IMR-90 (cell line): ENCODE results near the gene NUTM2F. TPM values are rescaled to one million over a fixed set of nuclear protein-coding genes. Genes with fewer than 3 reads are reported as not detected.
"Not testable (repeated sequence)": the region's sequence is repeated elsewhere in the genome, so short reads cannot be mapped to it uniquely, and the experiment has no call there.

Source experiments
- ATAC-seq: fragments of 200-7000 bp; cut with Tn5 transposase; 2 replicates; pipeline ENCODE4 v1.9.1; 2020; ENCODE audit warnings: low read depth, mild to moderate bottlenecking, moderate library complexity
- BruUV-seq: library from RNA; stranded (reverse); fragments of 400-500 nt; replicated peaks from 2 replicates; lab custom pipeline; 2021; lab: Mats Ljungman, UMichigan
- CTCF ChIA-PET: fragments of 300-600 bp; formaldehyde crosslinking; extraction: SDS; loops from one replicate; lab custom pipeline; 2021; ENCODE audit warnings: antibody characterized with exemption; lab: Yijun Ruan, JAX
- POLR2A ChIA-PET: fragments of 300-600 bp; sonication (Branson Sonifier 250); formaldehyde crosslinking; loops from one replicate; lab custom pipeline; 2022; ENCODE audit warnings: antibody characterized with exemption; ENCODE audit not compliant: unreplicated experiment; lab: Charles Lee
- DNase-seq: peaks from one replicate; pipeline ENCODE4 v3.0.0; 2013
- H2AFZ ChIP-seq: replicated peaks from 2 replicates; pipeline ENCODE3; 2013; ENCODE audit warnings: low read length, mild to moderate bottlenecking; ENCODE audit not compliant: poor library complexity
- H2AK5ac ChIP-seq: 2 replicates; pipeline ENCODE4 v1.6.1; 2013; ENCODE audit warnings: low read depth, low read length, inconsistent platforms
- H2AK9ac ChIP-seq: replicated peaks from 2 replicates; pipeline ENCODE3; 2013; ENCODE audit warnings: mild to moderate bottlenecking, low read depth, low read length, moderate library complexity; ENCODE audit not compliant: poor library complexity
- H2BK120ac ChIP-seq: 2 replicates; pipeline ENCODE4 v1.6.1; 2013; ENCODE audit warnings: low read depth, low read length, inconsistent platforms
- H2BK15ac ChIP-seq: 3 replicates; pipeline ENCODE4 v1.6.1; 2013; ENCODE audit warnings: low read depth, low read length, inconsistent platforms
- H2BK20ac ChIP-seq: 2 replicates; pipeline ENCODE4 v1.6.1; 2013; ENCODE audit warnings: low read depth, mild to moderate bottlenecking, inconsistent platforms, low read length, moderate library complexity
- H2BK5ac ChIP-seq: 2 replicates; pipeline ENCODE4 v1.6.1; 2013; ENCODE audit warnings: mild to moderate bottlenecking, low read depth, low read length, inconsistent platforms; ENCODE audit not compliant: poor library complexity, severe bottlenecking
- H3K14ac ChIP-seq: replicated peaks from 2 replicates; pipeline ENCODE4 v1.6.1; 2013; ENCODE audit warnings: low read depth, low read length, inconsistent platforms
- H3K18ac ChIP-seq: 2 replicates; pipeline ENCODE4 v1.6.1; 2013; ENCODE audit warnings: low read depth, low read length, control low read depth
- H3K23ac ChIP-seq: 2 replicates; pipeline ENCODE4 v1.6.1; 2013; ENCODE audit warnings: low read depth, low read length, inconsistent platforms
- H3K27ac ChIP-seq: 2 replicates; pipeline ENCODE4 v1.5.1; 2013; ENCODE audit warnings: mild to moderate bottlenecking, control low read depth, low read length; ENCODE audit not compliant: insufficient read depth
- H3K27me3 ChIP-seq: 2 replicates; pipeline ENCODE4 v1.6.1; 2013; ENCODE audit warnings: low read length; ENCODE audit not compliant: control insufficient read depth, insufficient read depth
- H3K36me3 ChIP-seq: 2 replicates; pipeline ENCODE4 v1.6.1; 2013; ENCODE audit warnings: low read length, mixed read lengths; ENCODE audit not compliant: control insufficient read depth, insufficient read depth
- H3K4ac ChIP-seq: 2 replicates; pipeline ENCODE4 v1.6.1; 2013; ENCODE audit warnings: low read depth, low read length, inconsistent platforms
- H3K4me1 ChIP-seq: 2 replicates; pipeline ENCODE4 v1.6.1; 2013; ENCODE audit warnings: low read length, mixed read lengths; ENCODE audit not compliant: control insufficient read depth, insufficient read depth
- H3K4me2 ChIP-seq: 2 replicates; pipeline ENCODE4 v1.6.1; 2013; ENCODE audit warnings: low read depth, mild to moderate bottlenecking, control low read depth, low read length, moderate library complexity
- H3K4me3 ChIP-seq: 2 replicates; pipeline ENCODE4 v1.5.1; 2013; ENCODE audit warnings: low read depth, mild to moderate bottlenecking, control low read depth, low read length, moderate library complexity; ENCODE audit not compliant: insufficient read depth
- H3K56ac ChIP-seq: 2 replicates; pipeline ENCODE4 v1.6.1; 2013; ENCODE audit warnings: low read length, inconsistent platforms; ENCODE audit not compliant: insufficient read depth; ENCODE audit errors: extremely low read depth
- H3K79me1 ChIP-seq, 2 experiments: 2 replicates each; pipeline ENCODE4 v1.6.1; 2013; ENCODE audit warnings: low read length in 2 of 2, inconsistent platforms in 1 of 2, low read depth in 1 of 2
- H3K9ac ChIP-seq: 2 replicates; pipeline ENCODE4 v1.6.1; 2013; ENCODE audit warnings: low read depth, low read length, control low read depth
- H3K9me1 ChIP-seq: 2 replicates; pipeline ENCODE4 v1.6.1; 2013; ENCODE audit warnings: low read length, inconsistent platforms; ENCODE audit not compliant: insufficient read depth
- H3K9me3 ChIP-seq: 2 replicates; pipeline ENCODE4 v1.6.1; 2013; ENCODE audit warnings: low read length; ENCODE audit not compliant: control insufficient read depth, insufficient read depth
- H4K20me1 ChIP-seq: 2 replicates; pipeline ENCODE4 v1.6.1; 2013; ENCODE audit warnings: low read length, inconsistent platforms; ENCODE audit not compliant: insufficient read depth
- H4K5ac ChIP-seq: 2 replicates; pipeline ENCODE4 v1.6.1; 2013; ENCODE audit warnings: mild to moderate bottlenecking, low read depth, low read length, control low read depth
- H4K8ac ChIP-seq, 2 experiments: 2 replicates each; pipeline ENCODE4 v1.6.1; 2013; ENCODE audit warnings: low read depth in 2 of 2, low read length in 2 of 2, control low read depth in 1 of 2, inconsistent platforms in 1 of 2
- H4K91ac ChIP-seq: 2 replicates; pipeline ENCODE4 v1.6.1; 2013; ENCODE audit warnings: low read depth, low read length, inconsistent platforms; ENCODE audit not compliant: insufficient read depth
- whole genome bisulfite sequencing, 2 experiments: methylation state at CpG; one replicate each; pipeline versions ENCODE4 v1.1.5 to v1.1.7; 2013; ENCODE audit warnings: missing lambda C conversion rate in 2 of 2; ENCODE audit not compliant: insufficient read length in 1 of 2; ENCODE audit errors: extremely low coverage in 2 of 2; 5-methylcytosine and 5-hydroxymethylcytosine counted together
- dilution Hi-C: fragments of 300-500 bp; cut with HindIII; formaldehyde crosslinking; loops from one replicate; pipeline ENCODE4 v1.14.3; 2018; ENCODE audit warnings: low sequenced_read_pairs; ENCODE audit not compliant: unreplicated experiment
- in situ Hi-C: fragments of 300-500 bp; cut with MboI; formaldehyde crosslinking; loops from 3 replicates; pipeline ENCODE4 v1.14.3; 2019; ENCODE audit warnings: low sequenced_read_pairs, inconsistent platforms, mixed read lengths
- intact Hi-C: fragments of 100-400 bp; cut with micrococcal nuclease; formaldehyde crosslinking; loops from 2 replicates; pipeline ENCODE4 v1.10.0; 2022
- polyA plus RNA-seq, 3 experiments: library from polyadenylated mRNA; depleted of rRNA; stranded (reverse); fragments of >200 nt; gene quantifications; 2 replicates each; pipeline ENCODE4 v1.2.3, GENCODE V29; 2012; ENCODE audit warnings: low replicate concordance in 1 of 3
- total RNA-seq: library from RNA; depleted of rRNA; stranded (reverse); fragments of >200 nt; gene quantifications from 2 replicates; pipeline ENCODE4 v1.2.3, GENCODE V29; 2012

The NUTM2F gene
- total and polyA plus RNA-seq, 2 of the 4 experiments (the other 2 are of a cell fraction) = not detected

DNA sequence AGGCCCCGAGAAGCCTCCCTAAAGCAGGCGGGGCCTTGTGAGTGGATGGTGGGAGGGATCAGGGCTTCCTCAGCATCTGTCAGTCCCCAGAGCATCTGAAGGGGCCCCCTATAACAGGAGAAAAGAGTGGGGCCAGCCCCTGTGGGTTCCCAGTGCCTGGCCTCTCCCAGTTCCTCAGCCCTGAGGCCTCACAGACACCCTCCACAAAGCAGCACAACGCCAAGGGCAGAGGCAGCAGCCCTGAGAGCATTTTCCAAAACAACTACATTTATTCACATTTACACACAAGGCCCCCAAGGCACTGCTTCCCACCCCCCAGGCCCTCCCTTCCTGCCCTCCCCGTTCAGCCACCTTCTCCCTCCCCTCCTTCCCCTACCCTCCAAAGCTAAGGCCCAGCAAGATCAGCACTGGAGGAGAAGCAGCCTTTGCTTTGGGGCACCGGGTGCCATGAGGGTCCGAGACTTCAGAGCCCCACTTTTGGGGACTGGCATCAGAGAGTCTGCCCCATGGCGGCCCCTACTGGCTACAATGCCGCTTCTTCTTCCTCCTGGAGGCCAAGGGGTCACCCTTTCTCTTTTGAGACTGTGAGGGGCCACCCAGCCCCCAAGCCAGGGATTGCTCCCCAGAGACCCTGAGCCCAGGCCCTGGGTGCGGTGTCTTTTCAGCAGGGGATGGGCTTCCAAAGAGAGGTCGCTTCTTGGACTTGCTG lies 10.3 kb downstream of the NUTM2F start:
- H3K9me1 ChIP-seq, H4K5ac ChIP-seq, CTCF ChIA-PET, H3K4ac ChIP-seq, H3K18ac ChIP-seq, H2BK15ac ChIP-seq, in situ Hi-C loops, H3K14ac ChIP-seq, H3K27me3 ChIP-seq, H2BK20ac ChIP-seq, DNase-seq, H3K23ac ChIP-seq, H3K36me3 ChIP-seq, H3K9me3 ChIP-seq, H3K27ac ChIP-seq, H3K4me2 ChIP-seq, H3K56ac ChIP-seq, H3K4me1 ChIP-seq, H3K9ac ChIP-seq, H4K8ac ChIP-seq, intact Hi-C loops, H2BK5ac ChIP-seq, H2AK5ac ChIP-seq, H2AK9ac ChIP-seq, POLR2A ChIA-PET, BruUV-seq, dilution Hi-C loops, H3K4me3 ChIP-seq, H3K79me1 ChIP-seq, H2BK120ac ChIP-seq, H4K20me1 ChIP-seq, ATAC-seq, H2AFZ ChIP-seq, H4K91ac ChIP-seq: not testable (repeated sequence)
- no CpG with 5 or more reads among the region's 10 CpGs for WGBS, 2 experiments

GRCh38 chr9:94316236-94316635 lies 12.2 kb downstream of the NUTM2F start:
- CTCF ChIA-PET, ATAC-seq, H3K36me3 ChIP-seq, H3K4me1 ChIP-seq, intact Hi-C loops, H4K5ac ChIP-seq, H2BK15ac ChIP-seq, H2BK20ac ChIP-seq, in situ Hi-C loops, H2AK9ac ChIP-seq, H3K4me2 ChIP-seq, H2AFZ ChIP-seq, H3K23ac ChIP-seq, POLR2A ChIA-PET, BruUV-seq, H3K27me3 ChIP-seq, H4K20me1 ChIP-seq, H2AK5ac ChIP-seq, H2BK120ac ChIP-seq, DNase-seq, H3K9me3 ChIP-seq, H4K8ac ChIP-seq, H3K79me1 ChIP-seq, H3K9ac ChIP-seq, H3K4ac ChIP-seq, H3K4me3 ChIP-seq, H3K14ac ChIP-seq, H3K27ac ChIP-seq, H3K9me1 ChIP-seq, H2BK5ac ChIP-seq, H3K56ac ChIP-seq, H3K18ac ChIP-seq, H4K91ac ChIP-seq, dilution Hi-C loops: not testable (repeated sequence)
- no CpG with 5 or more reads among the region's 5 CpGs for WGBS, 2 experiments
